Ovary (tissue), 3 donors: ENCODE results near the gene ST6GALNAC2.

Source experiments
- CTCF ChIP-seq, 3 donors: fragments of 450-650 bp in 2 of 3; fragments of 200-600 bp in 1 of 3; IDR thresholded peaks; one replicate each; pipeline versions ENCODE4 v1.5.1 to v1.8.0; 2016 to 2022; ENCODE audit warnings: antibody characterized with exemption in 3 of 3, mild to moderate bottlenecking in 1 of 3
- POLR2A ChIP-seq: fragments of 450-650 bp; IDR thresholded peaks from one replicate; pipeline ENCODE4 v1.6.1; 2017; ENCODE audit warnings: antibody characterized with exemption, mild to moderate bottlenecking, moderate library complexity
- donor health status: DM: no; HTN: no; CAD: no.

GRCh38 chr17:76581515-76581914, 4.1 kb downstream of the ST6GALNAC2 start:
- TF ChIP-seq POLR2A (no peak), CTCF (IDR thresholded peaks at IDR 0.05) (no peak)
